ENCODE results near the gene VAC14. TPM values are rescaled to one million over a fixed set of nuclear protein-coding genes. Genes with fewer than 3 reads are reported as not detected.

The VAC14 gene
- total and polyA plus RNA-seq, 4 experiments from 2014 or later = 30.0 to 41.8 (median 39.2) TPM

DNA sequence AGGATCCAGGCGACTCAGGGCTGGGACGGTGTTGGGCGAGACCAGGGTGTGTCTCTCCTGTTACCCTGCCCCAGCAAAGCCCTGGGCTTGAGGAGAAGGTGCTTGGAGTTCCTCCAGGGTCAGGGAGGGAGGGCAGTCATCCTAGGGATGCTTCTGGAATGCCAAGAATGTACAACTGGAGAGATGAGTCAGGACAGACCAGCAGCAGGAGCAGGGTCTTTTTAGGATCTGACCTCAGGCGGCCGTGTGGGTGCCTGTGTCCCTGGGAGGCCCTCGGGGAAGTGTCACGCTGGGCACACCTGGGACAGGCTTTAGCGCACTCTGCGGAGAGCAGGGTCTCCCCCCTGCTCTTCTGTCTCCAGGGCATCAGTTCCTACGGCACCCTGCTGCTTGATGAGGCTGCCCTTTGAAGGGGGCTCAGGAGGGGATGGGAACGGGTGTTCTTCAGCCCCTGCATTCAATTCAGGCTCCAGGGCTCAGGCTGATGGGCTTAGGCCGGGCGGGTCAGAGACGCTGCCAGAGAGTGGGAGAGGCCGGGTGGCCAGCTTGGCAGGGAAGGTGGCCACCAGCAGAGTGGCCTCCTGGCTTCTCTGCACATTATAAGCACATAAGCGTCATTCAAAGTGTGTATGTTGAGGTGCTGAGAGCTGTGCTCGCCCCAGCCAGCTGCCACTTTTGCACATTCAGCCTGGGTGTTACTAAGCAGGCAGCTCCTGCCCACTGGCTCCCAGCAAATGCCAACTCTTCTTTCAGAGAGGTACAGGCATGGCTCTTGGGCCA is 106.7 kb downstream of the VAC14 start:
- POLR2A ChIA-PET (ENCODE audit: partially characterized antibody) = no interaction called here
- no peaks in the 10 kb centered on the region for H3K4me1 ChIP-seq (ENCODE audit: insufficient read depth, low read length)
- Mint-ChIP-seq H3K9me3 (no peaks in the 10 kb centered on the region), H3K27ac (no peak overlapping the region), H3K4me3 (no peak overlapping the region), H3K4me1 (peaks cover 0 to 4% (median 2%) of the 10 kb centered on the region in 4 donors), H3K27me3 (no peaks in the 10 kb centered on the region), H3K36me3 (peaks cover 4 to 15% of the 10 kb centered on the region in 2 donors)
- no peak overlapping the region for H3K27ac ChIP-seq (ENCODE audit: low read depth, low read length)
- no peak for DNase-seq
- no peaks in the 10 kb centered on the region for H3K27me3 ChIP-seq (ENCODE audit: insufficient read depth, low read length)
- intact Hi-C loops (cut with micrococcal nuclease) = no loop called here
- CTCF ChIA-PET (ENCODE audit: partially characterized antibody) = no interaction called here
- H3K4me3 ChIP-seq (ENCODE audit: low read length in 2 of 2) = no peak overlapping the region
- H3K36me3 ChIP-seq (ENCODE audit: insufficient read depth, low read length) = no peaks in the 10 kb centered on the region
- no peaks in the 10 kb centered on the region for H3K9me3 ChIP-seq (ENCODE audit: control insufficient read depth in 1 of 2, low read length in 2 of 2)

- Histone ChIP-seq H3K27me3 (ENCODE audit: insufficient read depth, low read length) (no peaks in the 10 kb centered on the region), H3K36me3 (ENCODE audit: insufficient read depth, low read length) (no peaks in the 10 kb centered on the region), H3K4me3 (ENCODE audit: low read length in 2 of 2) (no peak overlapping the region), H3K4me1 (ENCODE audit: insufficient read depth, low read length) (no peaks in the 10 kb centered on the region), H3K9me3 (ENCODE audit: control insufficient read depth in 1 of 2, low read length in 2 of 2) (no peaks in the 10 kb centered on the region), H3K27ac (ENCODE audit: low read depth, low read length) (no peak overlapping the region)
- no peaks in the 10 kb centered on the region for H3K27me3 Mint-ChIP-seq
- no peak for DNase-seq
- H3K9me3 Mint-ChIP-seq = no peaks in the 10 kb centered on the region
- intact Hi-C loops (cut with micrococcal nuclease) = no loop called here
- no peak overlapping the region for H3K4me3 Mint-ChIP-seq
- peaks cover 0 to 4% (median 0%) of the 10 kb centered on the region in 4 donors for H3K4me1 Mint-ChIP-seq
- CTCF ChIA-PET (ENCODE audit: partially characterized antibody) = no interaction called here
- peak overlapping the region in 1 of 7 donors; percentile 4 for H3K27ac Mint-ChIP-seq
- peaks cover 0 to 12% of the 10 kb centered on the region in 2 donors for H3K36me3 Mint-ChIP-seq
- POLR2A ChIA-PET (ENCODE audit: partially characterized antibody) = no interaction called here
Measured at GRCh38 chr16:70692873-70693671, 107.9 kb downstream of the VAC14 start.

DNA sequence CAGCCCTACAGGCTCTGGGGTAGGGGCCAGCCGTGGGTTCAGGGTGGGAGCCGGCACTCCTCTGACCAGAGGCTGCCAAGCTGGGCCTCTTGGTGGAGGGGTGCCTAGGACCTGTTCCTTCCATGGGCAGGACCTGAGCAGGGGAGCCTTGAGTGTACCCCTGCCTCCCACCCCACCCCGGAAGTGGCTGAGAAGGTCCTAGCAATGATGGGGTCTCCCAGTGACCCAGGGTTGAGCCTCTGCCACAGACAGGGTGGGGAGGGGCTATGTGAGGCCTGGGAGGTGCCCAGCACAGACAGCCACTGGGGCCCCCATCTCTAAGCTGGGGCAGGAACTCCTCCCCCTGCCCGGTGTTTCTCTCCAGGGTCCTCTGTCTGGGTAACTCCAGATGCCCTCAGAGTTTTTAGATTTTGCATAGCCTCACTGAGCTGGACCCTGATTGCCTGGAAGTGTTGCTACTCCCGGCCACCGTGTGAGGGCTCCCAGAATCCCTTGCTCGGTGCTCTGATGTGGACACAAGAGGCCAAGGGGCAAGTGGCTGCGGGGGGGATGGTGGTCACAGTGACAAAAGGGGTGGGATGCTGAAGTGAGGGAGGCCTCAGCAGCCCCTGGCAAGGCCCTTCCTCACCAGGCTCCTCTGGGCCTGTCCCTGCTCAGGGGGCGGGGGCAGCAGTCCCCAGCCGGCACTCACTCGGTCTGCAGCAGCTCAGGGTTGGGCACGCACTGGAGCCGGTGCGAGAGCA is 108.7 kb downstream of the VAC14 start:
- H3K9me3 ChIP-seq (ENCODE audit: control insufficient read depth in 1 of 2, low read length in 2 of 2) = no peaks in the 10 kb centered on the region
- DNase-seq = no peak
- no peak overlapping the region for H3K27ac Mint-ChIP-seq
- H3K4me1 ChIP-seq (ENCODE audit: insufficient read depth, low read length) = no peaks in the 10 kb centered on the region
- no peak overlapping the region for H3K4me3 ChIP-seq (ENCODE audit: low read length in 2 of 2)
- H3K9me3 Mint-ChIP-seq = no peaks in the 10 kb centered on the region
- H3K27me3 ChIP-seq (ENCODE audit: insufficient read depth, low read length) = no peaks in the 10 kb centered on the region
- peaks cover 0 to 4% (median under 1%) of the 10 kb centered on the region in 4 donors for H3K4me1 Mint-ChIP-seq
- no peak overlapping the region for H3K4me3 Mint-ChIP-seq
- H3K36me3 Mint-ChIP-seq = peaks cover 0 to 12% of the 10 kb centered on the region in 2 donors
- H3K27me3 Mint-ChIP-seq = peaks cover 0 to 2% of the 10 kb centered on the region in 2 donors
- no peaks in the 10 kb centered on the region for H3K36me3 ChIP-seq (ENCODE audit: insufficient read depth, low read length)
- intact Hi-C loops (cut with micrococcal nuclease) = no loop called here
- ChIA-PET POLR2A (ENCODE audit: partially characterized antibody) (no interaction called here), CTCF (ENCODE audit: partially characterized antibody) (no interaction called here)
- no peak overlapping the region for H3K27ac ChIP-seq (ENCODE audit: low read depth, low read length)

GRCh38 chr16:70691223-70692129 is 109.5 kb downstream of the VAC14 start:
- intact Hi-C loops (cut with micrococcal nuclease) = no loop called here
- H3K4me3 Mint-ChIP-seq = no peak overlapping the region
- Histone ChIP-seq H3K36me3 (ENCODE audit: insufficient read depth, low read length) (no peaks in the 10 kb centered on the region), H3K9me3 (ENCODE audit: control insufficient read depth in 1 of 2, low read length in 2 of 2) (no peaks in the 10 kb centered on the region), H3K4me1 (ENCODE audit: insufficient read depth, low read length) (no peaks in the 10 kb centered on the region), H3K4me3 (ENCODE audit: low read length in 2 of 2) (no peak overlapping the region), H3K27me3 (ENCODE audit: insufficient read depth, low read length) (no peaks in the 10 kb centered on the region), H3K27ac (ENCODE audit: low read depth, low read length) (no peak overlapping the region)
- H3K36me3 Mint-ChIP-seq = peaks cover 0 to 12% of the 10 kb centered on the region in 2 donors
- POLR2A ChIA-PET (ENCODE audit: partially characterized antibody) = no interaction called here
- DNase-seq = no peak
- peaks cover 0 to 5% (median 3%) of the 10 kb centered on the region in 4 donors for H3K4me1 Mint-ChIP-seq
- peak overlapping the region in 1 of 7 donors; percentile 35 for H3K27ac Mint-ChIP-seq
- peaks cover 1 to 4% of the 10 kb centered on the region in 2 donors for H3K27me3 Mint-ChIP-seq
- H3K9me3 Mint-ChIP-seq = no peaks in the 10 kb centered on the region
- CTCF ChIA-PET (ENCODE audit: partially characterized antibody) = no interaction called here

- no peak overlapping the region for H3K27ac ChIP-seq (ENCODE audit: low read depth, low read length)
- Mint-ChIP-seq H3K36me3 (peaks cover 0 to 6% of the 10 kb centered on the region in 2 donors), H3K4me3 (no peak overlapping the region), H3K9me3 (no peaks in the 10 kb centered on the region), H3K27ac (no peak overlapping the region), H3K27me3 (peaks cover 4 to 5% of the 10 kb centered on the region in 2 donors), H3K4me1 (peaks cover 0 to 8% (median 2%) of the 10 kb centered on the region in 4 donors)
- no peak for DNase-seq
- H3K36me3 ChIP-seq (ENCODE audit: insufficient read depth, low read length) = no peaks in the 10 kb centered on the region
- ChIA-PET POLR2A (ENCODE audit: partially characterized antibody) (no interaction called here), CTCF (ENCODE audit: partially characterized antibody) (interaction anchor here (0.6 kb wide), 1 partner anchor 937 kb away, joined by 3 read pairs; no protein-coding TSS in a partner anchor)
- intact Hi-C loops (cut with micrococcal nuclease) = loop anchor here (5.0 kb wide), 1 partner anchor 47 kb away; no protein-coding TSS in a partner anchor
- H3K9me3 ChIP-seq (ENCODE audit: control insufficient read depth in 1 of 2, low read length in 2 of 2) = no peaks in the 10 kb centered on the region
- no peaks in the 10 kb centered on the region for H3K27me3 ChIP-seq (ENCODE audit: insufficient read depth, low read length)
- H3K4me3 ChIP-seq (ENCODE audit: low read length in 2 of 2) = no peak overlapping the region
- H3K4me1 ChIP-seq (ENCODE audit: insufficient read depth, low read length) = peaks cover 2% of the 10 kb centered on the region
Measured at GRCh38 chr16:70689970-70690891, 110.7 kb downstream of the VAC14 start.
